NOMO-1 treated with dmso at 0.1 percent for 144 hours (cell line): ENCODE data around the gene KCNJ12.

Source experiments
- DNase-seq: peaks from one replicate; lab custom pipeline; 2025; ENCODE audit not compliant: unreplicated experiment; lab: John Stamatoyannopoulos, UW

Gene KCNJ12

GRCh38 chr17:21467739-21468490 is 91.8 kb downstream of the KCNJ12 start:
- DNase-seq = no peak
